ENCODE measurements around the gene TSNAX.
A peak's percentile ranks its signal among the peaks of the same experiment; 100 is the strongest.

The TSNAX gene

DNA sequence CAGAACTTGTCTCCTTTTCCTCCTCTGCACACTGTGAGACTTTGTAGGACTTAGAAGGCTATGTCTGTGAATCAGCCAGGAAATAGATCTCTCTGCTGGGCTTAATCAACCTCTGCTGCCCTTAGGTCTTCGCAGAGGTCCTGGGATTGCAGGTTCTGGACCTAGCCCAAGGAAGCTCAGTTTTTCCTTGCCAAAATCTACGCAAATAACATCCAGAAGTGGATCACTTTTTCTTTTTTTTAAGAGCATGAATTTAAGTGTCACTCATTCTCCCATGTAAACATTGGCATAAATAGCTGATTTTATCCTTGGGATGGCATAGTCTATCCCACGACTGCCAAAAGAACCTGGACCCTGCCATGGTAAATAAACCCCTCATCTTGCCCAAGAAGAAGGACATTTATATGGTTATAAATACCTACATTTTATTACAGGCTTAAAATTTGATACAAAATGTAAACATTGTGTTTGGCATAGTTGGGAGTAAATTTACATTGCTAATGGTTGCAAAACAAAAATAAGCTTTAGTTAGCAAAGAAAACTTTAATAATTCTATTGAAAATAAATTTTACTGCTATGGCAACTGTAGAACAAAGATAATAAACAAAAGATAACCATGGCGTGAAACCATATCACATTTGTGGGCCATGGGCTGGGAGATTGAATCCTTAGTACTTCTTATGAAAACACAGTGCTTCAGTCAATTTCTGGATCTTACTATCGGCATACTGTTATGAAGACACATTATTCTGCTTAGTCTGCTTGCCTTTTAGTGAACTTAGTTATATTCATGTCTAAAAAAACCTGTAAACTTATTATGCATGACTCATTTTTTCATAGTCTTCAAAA lies 73.6 kb downstream of the TSNAX start:
- DNase-seq (ENCODE audit: low spot score), result no peak

DNA sequence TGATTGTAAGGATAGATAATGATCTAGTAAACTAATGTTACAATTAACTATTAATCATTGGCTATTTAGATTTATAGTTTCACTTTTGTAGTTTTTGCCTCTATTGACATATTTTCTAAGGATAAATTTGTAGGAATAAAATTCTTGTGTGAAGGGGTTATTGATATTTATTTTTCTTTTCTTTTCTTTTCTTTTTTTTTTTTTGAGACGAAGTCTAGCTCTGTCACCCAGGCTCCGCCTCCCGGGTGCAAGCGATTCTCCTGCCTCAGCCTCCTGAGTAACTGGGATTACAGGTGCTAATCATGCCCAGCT lies 74.2 kb downstream of the TSNAX start:
- DNase-seq (ENCODE audit: low spot score), result no peak

DNA sequence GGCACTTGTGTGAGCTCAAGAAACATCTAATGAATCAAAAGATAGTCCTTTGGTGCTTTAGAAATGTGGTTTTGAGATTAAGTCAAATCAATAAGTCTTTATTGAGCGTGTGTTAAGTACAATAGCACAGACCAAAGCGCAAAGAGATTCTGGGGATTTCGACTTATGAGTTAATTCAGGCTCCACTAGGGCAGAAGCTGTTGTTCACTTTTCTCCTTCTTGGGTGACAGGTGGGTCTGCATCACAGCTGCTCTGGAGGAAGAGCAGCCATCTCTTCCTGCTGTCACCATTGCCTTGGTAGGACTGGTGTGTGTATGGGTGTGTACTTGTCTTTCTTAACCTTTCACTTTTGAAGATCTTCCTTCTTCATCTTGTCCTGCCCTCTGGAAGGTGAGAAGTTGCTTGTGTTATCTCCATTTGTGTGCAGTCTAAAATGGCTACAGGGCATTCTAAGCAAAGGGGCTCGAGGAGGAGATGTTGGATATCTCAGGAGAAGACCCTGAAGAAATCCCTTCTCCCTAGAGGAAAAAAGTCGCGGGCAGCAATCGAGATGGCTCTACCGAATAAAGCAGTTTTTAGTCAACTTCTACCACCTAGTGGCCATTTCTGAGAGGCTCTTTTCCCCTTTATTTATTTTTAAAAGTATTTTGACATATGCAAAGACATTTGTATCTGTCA lies 75.3 kb downstream of the TSNAX start:
- peak; percentile 67 for DNase-seq (ENCODE audit: low spot score)

DNA sequence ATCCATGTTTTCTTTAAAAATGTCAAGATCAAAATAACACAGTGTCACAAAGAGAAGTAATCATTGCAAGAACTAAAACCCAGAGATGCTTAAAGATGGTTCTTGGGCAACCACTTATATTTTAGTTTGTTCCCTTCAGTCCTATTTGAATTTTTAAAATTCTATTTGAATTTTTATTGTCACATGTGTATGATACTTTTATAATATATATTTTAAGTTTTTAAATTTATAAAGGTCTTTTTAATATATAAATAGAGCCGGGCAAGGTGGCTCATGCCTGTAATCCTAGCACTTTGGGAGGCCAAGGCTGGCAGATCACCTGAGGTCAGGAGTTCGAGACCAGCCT lies 75.8 kb downstream of the TSNAX start:
- no peak for DNase-seq (ENCODE audit: low spot score)

DNA sequence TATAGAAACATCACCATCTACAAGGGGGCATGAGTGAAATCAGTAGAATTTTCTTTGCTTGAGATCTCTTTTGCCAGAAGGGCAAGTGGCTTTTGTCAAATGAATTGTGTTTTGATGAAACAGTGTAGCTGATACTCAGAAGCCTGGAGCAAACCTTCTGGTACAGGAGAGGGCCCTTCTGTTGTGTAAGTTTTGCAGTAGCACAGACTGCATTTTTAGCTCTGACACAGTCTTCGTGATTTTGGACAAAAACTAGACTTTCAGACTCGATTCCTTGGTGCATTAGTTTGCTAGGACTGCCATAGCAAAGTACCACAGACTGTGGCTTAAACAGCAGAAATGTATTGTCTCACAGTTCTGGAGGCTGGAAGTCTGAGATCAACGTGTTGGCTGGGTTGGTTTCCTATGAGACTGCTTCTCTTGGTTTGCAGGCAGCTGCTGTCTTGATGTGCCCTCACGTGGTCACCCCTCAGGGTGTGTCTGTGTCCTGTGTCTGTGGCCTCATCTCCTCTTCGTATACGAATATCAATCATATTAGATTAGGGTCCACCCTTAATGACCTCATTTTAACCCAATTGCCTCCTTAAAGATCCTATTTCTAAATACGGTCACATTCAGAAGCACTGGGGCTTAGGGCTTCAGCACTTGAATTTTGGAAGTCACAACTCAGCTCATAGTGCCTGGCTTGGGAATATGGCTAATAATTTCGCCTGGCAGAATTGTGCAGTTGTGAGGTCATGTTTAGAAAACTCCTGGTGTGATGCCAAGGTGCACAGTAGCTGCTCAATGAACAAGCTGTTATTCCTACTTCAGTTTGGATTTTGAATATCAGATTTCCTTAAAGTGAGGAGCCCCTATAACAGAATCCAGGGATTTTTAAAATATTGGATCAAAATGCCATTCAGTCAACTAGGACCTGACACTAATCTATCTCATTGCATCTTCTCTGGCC lies 77.0 kb downstream of the TSNAX start:
- no peak for DNase-seq (ENCODE audit: low spot score)

DNA sequence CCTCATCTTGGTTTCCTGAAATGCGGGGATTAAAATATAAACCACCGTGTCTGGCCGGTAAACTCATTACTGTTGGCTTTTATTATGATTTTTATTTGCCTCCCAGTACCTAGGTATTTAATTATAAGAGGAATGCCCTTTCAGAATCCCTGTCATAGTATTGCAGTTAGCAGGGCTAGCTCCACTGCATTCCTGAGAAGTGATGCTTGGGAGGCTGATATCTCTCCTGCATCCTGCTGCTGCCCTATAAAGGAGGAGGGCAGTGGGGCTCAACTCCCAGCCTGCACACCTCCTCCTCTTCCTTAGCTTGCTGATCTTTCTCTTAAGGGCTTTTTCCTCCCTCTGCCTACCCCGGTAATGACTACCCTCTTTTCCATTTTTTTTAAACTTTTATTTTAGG lies 78.2 kb downstream of the TSNAX start:
- no peak for DNase-seq (ENCODE audit: low spot score)

DNA sequence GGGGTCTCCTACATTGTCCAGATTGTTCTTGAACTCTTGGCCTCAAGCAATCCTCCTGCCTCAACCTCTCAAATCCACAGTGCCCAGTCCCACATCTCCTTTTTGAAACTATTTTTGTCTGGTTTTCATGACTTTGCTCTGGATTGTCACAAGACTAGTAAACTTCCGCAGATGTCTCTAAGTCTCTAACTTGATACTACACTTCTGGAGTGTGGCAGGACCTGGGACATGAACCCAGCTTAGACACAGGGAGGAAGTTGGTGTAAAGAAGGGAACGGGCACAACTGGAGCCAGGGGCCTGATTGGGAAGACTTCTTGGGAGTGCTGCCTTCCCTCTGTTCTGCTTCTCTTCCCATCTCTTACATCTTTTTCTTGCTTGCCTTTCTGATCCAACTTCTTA lies 81.9 kb downstream of the TSNAX start:
- no peak for DNase-seq (ENCODE audit: low spot score)

DNA sequence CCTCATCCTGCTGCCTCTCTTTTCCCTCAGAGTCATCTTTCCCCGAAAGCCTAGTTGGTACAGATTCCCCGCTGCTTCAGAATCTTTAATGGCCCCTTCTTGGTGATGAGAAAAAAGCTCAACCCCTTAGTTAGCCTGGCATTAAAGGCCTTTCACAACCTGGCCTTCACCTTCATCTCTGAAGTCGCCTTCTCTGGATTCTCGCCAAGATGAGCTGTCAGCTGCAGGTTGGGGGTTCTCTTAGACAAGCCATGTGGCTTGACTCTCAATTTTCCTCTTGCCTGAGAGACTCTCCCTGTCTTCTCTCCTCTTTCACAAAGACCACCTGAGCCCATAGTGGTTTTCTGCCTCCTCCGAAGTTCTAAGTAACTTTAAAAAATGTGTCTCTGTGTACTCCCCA lies 82.6 kb downstream of the TSNAX start:
- no peak for DNase-seq (ENCODE audit: low spot score)

DNA sequence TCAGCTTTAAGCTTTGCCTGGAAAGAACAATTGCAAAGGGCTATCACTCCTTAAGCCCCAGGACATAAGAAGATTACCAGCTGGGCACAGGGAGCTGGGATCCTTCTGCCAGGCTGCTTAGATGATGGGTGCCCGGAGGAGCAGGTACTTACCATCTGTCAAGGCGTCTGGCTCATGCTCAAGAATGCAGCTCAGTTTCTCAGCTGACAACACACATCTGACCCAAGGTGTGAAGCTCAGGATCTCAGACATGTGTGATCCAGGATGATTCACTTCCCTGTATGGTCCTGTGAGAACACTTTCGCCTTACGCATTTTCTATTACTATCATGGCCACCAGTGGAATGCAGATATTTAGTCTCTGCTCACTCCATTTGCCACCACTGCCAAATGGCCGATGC lies 83.4 kb downstream of the TSNAX start:
- no peak for DNase-seq (ENCODE audit: low spot score)

DNA sequence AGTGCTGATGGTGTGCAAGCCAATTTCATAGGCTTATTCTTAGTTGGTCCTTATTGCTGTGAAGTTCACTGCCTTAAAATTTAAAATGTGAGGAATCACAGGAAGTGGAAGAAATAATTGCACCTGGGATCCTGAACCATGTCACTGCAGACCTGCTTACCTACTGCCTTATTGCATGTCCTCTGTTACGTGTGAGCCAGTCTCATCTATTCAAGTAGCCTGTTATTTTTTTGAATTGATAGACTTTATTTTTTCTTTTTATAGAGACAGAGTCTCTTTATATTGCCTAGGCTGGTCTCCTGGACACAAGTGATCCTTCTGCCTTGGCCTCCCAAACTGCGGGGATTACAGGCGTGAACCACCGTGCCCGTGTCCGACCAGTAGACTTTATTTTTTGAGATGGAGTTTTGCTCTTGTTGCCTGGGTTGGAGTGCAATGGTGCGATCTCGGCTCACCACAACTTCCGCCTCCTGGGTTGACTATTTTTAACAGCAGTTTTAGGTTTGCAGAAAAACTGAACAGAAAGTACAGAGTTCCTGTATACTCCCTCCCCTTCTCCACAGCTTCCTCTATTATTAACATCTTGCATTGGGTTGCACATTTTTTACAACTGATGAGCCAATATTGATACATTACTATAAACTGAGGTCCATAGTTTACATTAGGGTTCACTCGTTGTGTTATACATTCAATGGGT lies 84.1 kb downstream of the TSNAX start:
- no peak for DNase-seq (ENCODE audit: low spot score)

DNA sequence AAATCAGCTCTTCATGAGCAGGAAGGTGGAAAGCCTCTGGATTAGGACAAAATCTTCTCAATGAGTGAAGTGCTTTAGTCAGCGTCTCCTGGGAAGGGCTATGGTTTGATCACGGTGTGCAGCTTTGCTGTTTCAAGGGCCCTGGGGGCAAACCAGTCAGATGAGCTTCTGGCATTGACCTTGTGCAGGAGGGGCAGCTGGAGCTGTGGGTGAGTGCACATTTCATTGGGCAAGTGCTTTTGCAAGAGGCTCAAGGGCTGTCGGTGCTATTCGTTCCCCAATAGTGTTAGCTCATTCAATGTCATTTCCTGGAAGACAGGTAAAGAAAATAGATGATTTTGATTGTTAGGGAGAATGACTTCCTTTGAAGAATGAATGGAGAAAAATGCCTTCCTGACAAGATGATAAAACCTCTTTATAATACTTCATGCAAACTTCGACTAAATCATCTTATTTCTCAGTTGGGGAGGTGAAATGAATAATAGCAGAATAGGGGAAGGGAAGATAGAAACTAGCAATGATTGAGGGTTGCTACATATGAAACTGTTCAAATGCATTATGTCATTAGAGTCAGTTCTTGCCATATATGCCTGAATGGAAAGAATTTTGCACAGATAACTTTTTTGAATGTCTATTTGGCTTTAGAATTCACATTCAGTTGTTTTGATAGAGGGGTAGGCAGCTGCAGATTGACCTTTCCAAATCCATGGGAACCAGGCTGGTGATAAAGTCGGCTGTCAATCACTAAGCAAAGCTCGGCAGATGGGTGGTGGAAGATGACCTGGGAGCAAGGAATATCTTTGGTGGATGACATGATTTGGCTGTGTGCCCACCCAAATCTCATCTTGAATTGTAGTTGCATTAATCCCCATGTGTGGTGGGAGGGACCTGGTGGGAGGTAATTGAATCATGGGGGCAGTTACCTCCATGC lies 85.2 kb downstream of the TSNAX start:
- no peak for DNase-seq (ENCODE audit: low spot score)
